OCI-LY1 (cell line): ENCODE measurements around the gene MOGAT1.

Experiments used
- H2AFZ ChIP-seq: fragments of 200-600 bp; sonication (generic), shearing (Covaris generic); 2 replicates; pipeline ENCODE4 v1.6.0; 2014; ENCODE audit warnings: antibody characterized with exemption, mild to moderate bottlenecking, low read length
- H3F3A ChIP-seq: fragments of 200-600 bp; sonication (generic), shearing (Covaris generic); 2 replicates; pipeline ENCODE4 v1.6.0; 2014; ENCODE audit warnings: mild to moderate bottlenecking, antibody characterized with exemption, low read length, moderate library complexity; ENCODE audit not compliant: insufficient read depth
- H3K27ac ChIP-seq: fragments of 200-600 bp; sonication (generic); 2 replicates; pipeline ENCODE4 v1.5.1; 2014; ENCODE audit warnings: low read length, mixed run types, mild to moderate bottlenecking, low read depth; ENCODE audit not compliant: poor library complexity, severe bottlenecking
- H3K27me3 ChIP-seq: fragments of 200-600 bp; sonication (generic); 2 replicates; pipeline ENCODE4 v1.6.0; 2014; ENCODE audit warnings: antibody characterized with exemption, mild to moderate bottlenecking, low read length, moderate library complexity; ENCODE audit not compliant: insufficient read depth
- H3K36me3 ChIP-seq: fragments of 200-600 bp; sonication (generic); 2 replicates; pipeline ENCODE4 v1.6.1; 2014; ENCODE audit warnings: mild to moderate bottlenecking, antibody characterized with exemption, low read length, moderate library complexity, mixed read lengths; ENCODE audit not compliant: insufficient read depth
- H3K4me1 ChIP-seq: fragments of 200-600 bp; sonication (generic); 2 replicates; pipeline ENCODE4 v1.5.1; 2014; ENCODE audit warnings: mild to moderate bottlenecking, low read length, moderate library complexity; ENCODE audit not compliant: insufficient read depth, severe bottlenecking
- H3K4me2 ChIP-seq: fragments of 200-600 bp; sonication (generic), shearing (Covaris generic); 2 replicates; pipeline ENCODE4 v1.6.1; 2014; ENCODE audit warnings: low read length
- H3K4me3 ChIP-seq: fragments of 200-600 bp; sonication (generic); 2 replicates; pipeline ENCODE4 v1.5.1; 2014; ENCODE audit warnings: low read length, low read depth, mild to moderate bottlenecking, mixed read lengths; ENCODE audit not compliant: poor library complexity, severe bottlenecking
- H3K79me2 ChIP-seq: fragments of 200-600 bp; shearing (Covaris generic); 2 replicates; pipeline ENCODE4 v1.6.1; 2016; ENCODE audit warnings: mixed run types, low read length, mixed read lengths; ENCODE audit not compliant: insufficient read depth
- H3K9ac ChIP-seq: fragments of 200-600 bp; sonication (generic), shearing (Covaris generic); 2 replicates; pipeline ENCODE4 v1.6.1; 2014; ENCODE audit warnings: mild to moderate bottlenecking, low read length, mixed read lengths
- H3K9me2 ChIP-seq: fragments of 200-600 bp; sonication (generic), shearing (Covaris generic); 2 replicates; pipeline ENCODE4 v1.6.1; 2014; ENCODE audit warnings: low read depth, mild to moderate bottlenecking, low read length, mixed read lengths
- H3K9me3 ChIP-seq: fragments of 200-600 bp; shearing (Covaris generic); 2 replicates; pipeline ENCODE4 v1.6.1; 2014; ENCODE audit warnings: low read length, mixed read lengths
- H4K20me1 ChIP-seq: fragments of 200-600 bp; sonication (generic), shearing (Covaris generic); 2 replicates; pipeline ENCODE4 v1.6.0; 2016; ENCODE audit warnings: mild to moderate bottlenecking, low read length; ENCODE audit not compliant: insufficient read depth
- EZH2 ChIP-seq: fragments of 200-600 bp; sonication (generic), shearing (Covaris generic); IDR thresholded peaks from 2 replicates; pipeline ENCODE4 v1.8.0; 2017; ENCODE audit warnings: borderline replicate concordance, mixed run types, mild to moderate bottlenecking, antibody characterized with exemption, low read length, moderate library complexity, mixed read lengths
- TF ChIP-seq, protein P1 (sequence below): fragments of 200-600 bp; sonication (generic), shearing (Covaris generic); IDR thresholded peaks from 2 replicates; pipeline ENCODE4 v1.5.1; 2017; ENCODE audit warnings: mild to moderate bottlenecking, antibody characterized with exemption, low read length, moderate library complexity, mixed read lengths

Gene MOGAT1

DNA sequence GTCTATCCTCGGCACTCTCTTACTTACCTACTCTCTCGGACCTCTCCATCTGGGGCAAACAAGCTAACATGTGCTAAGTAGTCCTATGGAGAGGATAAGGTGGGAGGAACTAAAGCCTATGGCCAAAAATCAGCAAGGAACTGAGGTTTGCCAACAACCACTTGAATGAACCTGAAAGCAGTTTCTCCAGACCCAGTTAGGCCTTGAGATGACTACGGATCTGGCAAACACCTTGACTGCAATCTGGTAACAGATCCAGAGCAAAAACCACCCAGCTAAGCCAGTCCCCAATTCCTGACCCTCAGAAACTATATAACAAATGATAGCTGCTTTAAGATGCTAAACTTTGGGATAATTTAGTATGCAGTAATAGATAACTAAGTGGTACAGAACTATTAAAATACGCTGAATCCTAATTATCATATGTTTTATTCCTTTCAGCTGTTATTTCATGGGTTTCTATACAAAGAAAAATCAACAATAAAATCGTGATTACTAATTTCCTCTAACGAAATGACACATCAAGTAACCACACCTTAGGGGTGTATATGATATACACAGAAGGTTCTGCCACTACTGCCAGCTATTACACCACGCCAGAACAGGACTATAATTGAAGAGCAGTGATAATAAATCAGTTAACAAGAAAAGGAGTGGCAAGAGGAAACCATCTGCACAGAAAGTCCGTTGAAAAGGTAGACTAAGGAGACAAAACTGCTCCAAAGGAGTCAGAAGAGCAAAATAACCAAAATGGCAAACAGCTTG lies 18.8 kb upstream of the MOGAT1 start:
- Histone ChIP-seq H3K27ac (peak overlapping the region; percentile 3), H3F3A (no peaks in the 10 kb centered on the region), H3K36me3 (peaks cover 42% of the 10 kb centered on the region), H4K20me1 (no peaks in the 10 kb centered on the region), H3K79me2 (peaks cover 64% of the 10 kb centered on the region), H3K9me3 (no peaks in the 10 kb centered on the region), H2AFZ (no peak overlapping the region), H3K27me3 (no peaks in the 10 kb centered on the region), H3K9ac (peak overlapping the region; percentile 11; the same call in 1 of the 2 replicates), H3K9me2 (no peaks in the 10 kb centered on the region), H3K4me1 (peaks cover 38% of the 10 kb centered on the region), H3K4me3 (no peak overlapping the region), H3K4me2 (peak overlapping the region; percentile 96)
- TF ChIP-seq EZH2: no peak
- TF ChIP-seq, protein P1, sequence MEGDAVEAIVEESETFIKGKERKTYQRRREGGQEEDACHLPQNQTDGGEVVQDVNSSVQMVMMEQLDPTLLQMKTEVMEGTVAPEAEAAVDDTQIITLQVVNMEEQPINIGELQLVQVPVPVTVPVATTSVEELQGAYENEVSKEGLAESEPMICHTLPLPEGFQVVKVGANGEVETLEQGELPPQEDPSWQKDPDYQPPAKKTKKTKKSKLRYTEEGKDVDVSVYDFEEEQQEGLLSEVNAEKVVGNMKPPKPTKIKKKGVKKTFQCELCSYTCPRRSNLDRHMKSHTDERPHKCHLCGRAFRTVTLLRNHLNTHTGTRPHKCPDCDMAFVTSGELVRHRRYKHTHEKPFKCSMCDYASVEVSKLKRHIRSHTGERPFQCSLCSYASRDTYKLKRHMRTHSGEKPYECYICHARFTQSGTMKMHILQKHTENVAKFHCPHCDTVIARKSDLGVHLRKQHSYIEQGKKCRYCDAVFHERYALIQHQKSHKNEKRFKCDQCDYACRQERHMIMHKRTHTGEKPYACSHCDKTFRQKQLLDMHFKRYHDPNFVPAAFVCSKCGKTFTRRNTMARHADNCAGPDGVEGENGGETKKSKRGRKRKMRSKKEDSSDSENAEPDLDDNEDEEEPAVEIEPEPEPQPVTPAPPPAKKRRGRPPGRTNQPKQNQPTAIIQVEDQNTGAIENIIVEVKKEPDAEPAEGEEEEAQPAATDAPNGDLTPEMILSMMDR: no peak

DNA sequence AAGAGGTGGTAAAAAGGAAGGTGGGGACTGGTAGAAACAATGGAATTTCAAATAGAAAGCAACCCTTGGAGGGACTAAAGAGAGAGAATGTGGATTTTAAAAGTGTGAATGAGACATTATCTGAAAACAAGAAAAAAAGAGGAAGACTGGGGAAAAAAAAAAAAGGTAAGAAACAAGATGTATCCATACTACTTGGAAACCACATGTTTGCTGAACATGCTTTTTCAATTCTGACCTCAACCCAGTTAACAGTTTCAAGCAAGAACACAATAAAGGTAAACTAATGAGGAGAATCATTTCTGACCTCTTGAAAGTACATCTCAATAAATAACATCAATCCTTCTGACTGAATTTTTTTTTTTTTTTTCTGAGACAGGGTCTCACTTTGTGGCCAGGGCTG lies 18.2 kb upstream of the MOGAT1 start:
- no peak overlapping the region for H3K4me3 ChIP-seq
- H3K4me1 ChIP-seq: peaks cover 38% of the 10 kb centered on the region
- no peaks in the 10 kb centered on the region for H3K27me3 ChIP-seq
- no peaks in the 10 kb centered on the region for H3K9me2 ChIP-seq
- peak overlapping the region; percentile 3 for H3K27ac ChIP-seq
- peaks cover 37% of the 10 kb centered on the region for H3K36me3 ChIP-seq
- no peaks in the 10 kb centered on the region for H3K9me3 ChIP-seq
- H3K4me2 ChIP-seq: peak overlapping the region; percentile 96
- TF ChIP-seq, protein P1: no peak
- no peak for TF ChIP-seq EZH2
- no peaks in the 10 kb centered on the region for H3F3A ChIP-seq
- no peak overlapping the region for H2AFZ ChIP-seq
- peaks cover 64% of the 10 kb centered on the region for H3K79me2 ChIP-seq
- H3K9ac ChIP-seq: peak overlapping the region; percentile 11; the same call in 1 of the 2 replicates
- no peaks in the 10 kb centered on the region for H4K20me1 ChIP-seq

DNA sequence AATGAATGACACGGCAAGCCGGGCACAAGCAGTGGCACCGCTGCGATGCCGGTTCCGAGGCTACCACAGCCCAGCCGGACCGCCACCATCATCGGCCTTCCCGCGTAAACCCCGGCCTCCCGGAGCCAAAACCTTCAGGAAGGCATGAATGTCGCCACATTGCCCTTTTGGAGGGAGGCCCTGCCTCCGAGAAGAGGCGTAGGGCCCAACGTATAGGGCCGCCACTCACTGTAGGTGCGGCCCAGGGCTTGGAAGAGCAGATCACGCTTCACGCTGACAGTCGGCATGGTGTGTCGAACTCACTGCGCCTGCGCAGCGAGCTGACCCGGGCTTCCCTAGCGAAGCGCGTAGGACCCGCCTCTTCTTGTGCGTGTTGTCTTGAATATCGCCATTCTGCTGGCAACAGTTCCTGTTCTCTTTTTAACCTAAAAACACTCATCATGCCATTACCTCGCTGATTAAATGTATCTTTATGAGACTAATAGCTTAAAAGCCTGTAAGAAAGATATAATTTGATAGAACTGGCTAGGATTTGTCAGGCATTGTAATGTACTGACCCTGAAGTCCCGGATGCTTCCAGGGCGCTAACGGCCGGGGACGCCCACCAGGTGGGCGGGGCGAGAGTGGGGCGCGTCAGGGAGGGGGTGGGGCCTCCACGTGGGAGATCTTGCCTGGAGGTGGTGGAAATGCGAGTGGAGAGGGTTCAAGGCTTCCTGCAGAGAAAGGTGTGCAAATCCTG lies 15.5 kb upstream of the MOGAT1 start, which contains the start of gene FARSB:
TSS of gene FARSB (minus strand) at position 306 of the 739 bp plus-strand sequence. CDS start at position 287, 19 bp downstream.
- no peaks in the 10 kb centered on the region for H3K27me3 ChIP-seq
- H3K9me2 ChIP-seq: no peaks in the 10 kb centered on the region
- no peaks in the 10 kb centered on the region for H4K20me1 ChIP-seq
- H3K79me2 ChIP-seq: peaks cover 47% of the 10 kb centered on the region
- no peaks in the 10 kb centered on the region for H3K9me3 ChIP-seq
- peak within 1 kb of the TSS; percentile 83 for H3K9ac ChIP-seq
- H3K4me1 ChIP-seq: peaks cover 38% of the 10 kb centered on the region
- peak within 1 kb of the TSS; percentile 96 for H3K4me2 ChIP-seq
- TF ChIP-seq EZH2: no peak
- TF ChIP-seq, protein P1: no peak
- peak within 1 kb of the TSS; percentile 69; the same call in 1 of the 2 replicates for H2AFZ ChIP-seq
- H3F3A ChIP-seq: no peaks in the 10 kb centered on the region
- peak within 1 kb of the TSS; percentile 78 for H3K4me3 ChIP-seq
- peak within 1 kb of the TSS; percentile 85 for H3K27ac ChIP-seq
- peaks cover 17% of the 10 kb centered on the region; the same call in 1 of the 2 replicates for H3K36me3 ChIP-seq
